HEK293 (cell line): ENCODE measurements around the gene PEX14.
A peak's percentile ranks its signal among the peaks of the same experiment; 100 is the strongest.

Experiments
- CTCF ChIA-PET: fragments of 350-600 bp; formaldehyde crosslinking; extraction: SDS; loops from one replicate; lab custom pipeline; 2021; ENCODE audit warnings: antibody characterized with exemption; lab: Yijun Ruan, JAX
- POLR2A ChIA-PET: fragments of 300-600 bp; formaldehyde crosslinking; extraction: SDS; loops from one replicate; lab custom pipeline; 2020; ENCODE audit warnings: antibody characterized with exemption, inconsistent platforms; lab: Yijun Ruan, JAX
- H3K27ac ChIP-seq: fragments of 200-500 bp; sonication (Bioruptor generic); 2 replicates; pipeline ENCODE4 v1.5.1; 2014; ENCODE audit warnings: low read depth, low read length, control low read depth, inconsistent platforms; ENCODE audit errors: extremely low read depth
- H3K36me3 ChIP-seq, 2 experiments: fragments of 200-500 bp in 1 of 2; sonication (Bioruptor generic) in 1 of 2; 1 replicate in 1 of 2; 2 replicates in 1 of 2; pipeline ENCODE4 v1.5.1; 2014 to 2017; ENCODE audit warnings: inconsistent platforms in 2 of 2, low read length in 2 of 2; ENCODE audit not compliant: control insufficient read depth in 2 of 2, insufficient read depth in 1 of 2
- H3K4me1 ChIP-seq: fragments of 200-500 bp; sonication (Bioruptor generic); 2 replicates; pipeline ENCODE4 v1.5.1; 2014; ENCODE audit warnings: mild to moderate bottlenecking, low read length, inconsistent platforms; ENCODE audit not compliant: control insufficient read depth, insufficient read depth
- H3K4me3 ChIP-seq: 2 replicates; pipeline ENCODE4 v1.5.1; 2011; ENCODE audit warnings: low read depth, mild to moderate bottlenecking, control low read depth, low read length, moderate library complexity
- H3K9me3 ChIP-seq: fragments of 200-500 bp; sonication (Bioruptor generic); 2 replicates; pipeline ENCODE4 v1.5.1; 2014; ENCODE audit warnings: low read depth, low read length, inconsistent platforms; ENCODE audit not compliant: control insufficient read depth, insufficient read depth
- EGR2 ChIP-seq: fragments of 450-650 bp; formaldehyde crosslinking; IDR thresholded peaks from 2 replicates; pipeline ENCODE4 v1.5.1; 2016; ENCODE audit warnings: low read depth, missing biosample characterization, missing genetic modification characterization
- GLIS1 ChIP-seq: fragments of 450-650 bp; formaldehyde crosslinking; IDR thresholded peaks from 2 replicates; pipeline ENCODE4 v1.5.1; 2016; ENCODE audit warnings: missing biosample characterization, missing genetic modification characterization
- ZBTB8A ChIP-seq: fragments of 450-650 bp; formaldehyde crosslinking; IDR thresholded peaks from 2 replicates; pipeline ENCODE4 v1.5.1; 2016; ENCODE audit warnings: missing biosample characterization, missing genetic modification characterization
- ZFP69B ChIP-seq: fragments of 450-650 bp; formaldehyde crosslinking; IDR thresholded peaks from 2 replicates; pipeline ENCODE4 v1.5.1; 2016; ENCODE audit warnings: missing biosample characterization, missing genetic modification characterization
- ZNF10 ChIP-seq: fragments of 450-650 bp; formaldehyde crosslinking; IDR thresholded peaks from 2 replicates; pipeline ENCODE4 v1.5.1; 2017; ENCODE audit warnings: missing biosample characterization, missing genetic modification characterization
- ZNF114 ChIP-seq: fragments of 450-650 bp; formaldehyde crosslinking; IDR thresholded peaks from 2 replicates; pipeline ENCODE4 v1.5.0; 2017; ENCODE audit warnings: missing biosample characterization, missing genetic modification characterization
- ZNF16 ChIP-seq: fragments of 450-650 bp; formaldehyde crosslinking; IDR thresholded peaks from 2 replicates; pipeline ENCODE4 v1.5.1; 2016; ENCODE audit warnings: low read depth, missing biosample characterization, missing genetic modification characterization
- ZNF239 ChIP-seq: fragments of 450-650 bp; formaldehyde crosslinking; IDR thresholded peaks from 2 replicates; pipeline ENCODE4 v1.5.1; 2016; ENCODE audit warnings: missing biosample characterization, missing genetic modification characterization
- ZNF341 ChIP-seq: fragments of 450-650 bp; formaldehyde crosslinking; IDR thresholded peaks from 2 replicates; pipeline ENCODE4; 2016; ENCODE audit warnings: low read depth, missing biosample characterization, missing genetic modification characterization
- ZNF423 ChIP-seq: fragments of 450-650 bp; formaldehyde crosslinking; IDR thresholded peaks from 2 replicates; pipeline ENCODE4 v1.5.1; 2016; ENCODE audit warnings: missing biosample characterization, missing genetic modification characterization
- ZNF600 ChIP-seq: fragments of 450-650 bp; formaldehyde crosslinking; IDR thresholded peaks from 2 replicates; pipeline ENCODE4 v1.5.1; 2016; ENCODE audit warnings: missing biosample characterization, missing genetic modification characterization
- ZNF677 ChIP-seq: fragments of 450-650 bp; IDR thresholded peaks from 2 replicates; pipeline ENCODE4 v1.5.0; 2018; ENCODE audit warnings: missing biosample characterization, mild to moderate bottlenecking, missing genetic modification characterization, moderate library complexity
- ZNF692 ChIP-seq: fragments of 450-650 bp; formaldehyde crosslinking; IDR thresholded peaks from 2 replicates; pipeline ENCODE4 v1.5.1; 2016; ENCODE audit warnings: missing biosample characterization, missing genetic modification characterization
- ZNF747 ChIP-seq: fragments of 450-650 bp; formaldehyde crosslinking; IDR thresholded peaks from 2 replicates; pipeline ENCODE4 v1.5.1; 2016; ENCODE audit warnings: missing biosample characterization, missing genetic modification characterization
- ZSCAN16 ChIP-seq: fragments of 450-650 bp; formaldehyde crosslinking; IDR thresholded peaks from 2 replicates; pipeline ENCODE4 v1.5.1; 2016; ENCODE audit warnings: missing biosample characterization, missing genetic modification characterization
- TF ChIP-seq, protein P1 (sequence below): fragments of 450-650 bp; formaldehyde crosslinking; IDR thresholded peaks from 2 replicates; pipeline ENCODE4 v1.5.1; 2016; ENCODE audit warnings: missing biosample characterization, missing genetic modification characterization
- TF ChIP-seq, protein P2 (sequence below): fragments of 450-650 bp; formaldehyde crosslinking; IDR thresholded peaks from 2 replicates; pipeline ENCODE4 v1.5.1; 2016; ENCODE audit warnings: missing biosample characterization, missing genetic modification characterization
- TF ChIP-seq, protein P3 (sequence below): fragments of 450-650 bp; formaldehyde crosslinking; IDR thresholded peaks from 2 replicates; pipeline ENCODE4 v1.5.1; 2016; ENCODE audit warnings: missing biosample characterization, missing genetic modification characterization
- TF ChIP-seq, protein P4 (sequence below): fragments of 450-650 bp; formaldehyde crosslinking; IDR thresholded peaks from 2 replicates; pipeline ENCODE4 v1.5.1; 2017; ENCODE audit warnings: missing biosample characterization, missing genetic modification characterization

PEX14 gene

DNA sequence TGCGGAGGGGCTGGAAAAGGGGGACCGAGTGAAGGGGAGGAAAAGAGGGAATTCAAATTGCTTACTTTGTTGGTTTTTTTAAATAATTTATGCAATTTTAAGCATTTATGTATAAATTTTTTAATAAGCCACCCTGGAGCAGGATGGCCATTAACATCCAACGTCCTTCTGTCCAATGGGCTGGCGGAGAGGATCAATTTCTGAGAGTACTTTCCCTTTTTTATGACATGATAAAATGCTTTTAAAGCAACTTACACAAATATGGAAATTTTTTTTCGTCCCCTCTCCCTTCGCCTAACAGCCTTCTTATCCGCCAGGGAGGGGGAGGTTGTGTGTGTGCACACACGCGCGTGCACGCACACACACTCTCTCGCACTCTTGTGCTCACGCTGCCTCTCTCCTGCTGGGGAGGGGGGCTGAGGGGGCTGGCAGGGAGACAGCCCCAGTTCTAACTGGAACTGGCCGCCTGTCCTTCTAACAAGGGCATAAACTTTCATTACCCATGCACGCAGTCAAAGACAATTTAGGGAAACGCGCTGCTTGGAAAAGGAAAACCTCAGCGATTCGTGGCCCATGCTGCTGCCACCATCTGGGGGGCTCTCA lies 198.5 kb downstream of the PEX14 start:
- Histone ChIP-seq H3K4me1 (peaks cover 14% of the 10 kb centered on the region), H3K4me3 (no peak overlapping the region), H3K9me3 (no peaks in the 10 kb centered on the region), H3K36me3 (no peaks in the 10 kb centered on the region), H3K27ac (no peak overlapping the region)
- TF ChIP-seq ZNF677 (tag by site-specific recombination) (no peak), ZSCAN16 (no peak)
- TF ChIP-seq, protein P1, sequence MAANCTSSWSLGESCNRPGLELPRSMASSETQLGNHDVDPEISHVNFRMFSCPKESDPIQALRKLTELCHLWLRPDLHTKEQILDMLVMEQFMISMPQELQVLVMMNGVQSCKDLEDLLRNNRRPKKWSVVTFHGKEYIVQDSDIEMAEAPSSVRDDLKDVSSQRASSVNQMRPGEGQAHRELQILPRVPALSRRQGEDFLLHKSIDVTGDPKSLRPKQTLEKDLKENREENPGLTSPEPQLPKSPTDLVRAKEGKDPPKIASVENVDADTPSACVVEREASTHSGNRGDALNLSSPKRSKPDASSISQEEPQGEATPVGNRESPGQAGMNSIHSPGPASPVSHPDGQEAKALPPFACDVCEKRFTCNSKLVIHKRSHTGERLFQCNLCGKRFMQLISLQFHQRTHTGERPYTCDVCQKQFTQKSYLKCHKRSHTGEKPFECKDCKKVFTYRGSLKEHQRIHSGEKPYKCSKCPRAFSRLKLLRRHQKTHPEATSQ (tag by site-specific recombination): no peak
- TF ChIP-seq, protein P2, sequence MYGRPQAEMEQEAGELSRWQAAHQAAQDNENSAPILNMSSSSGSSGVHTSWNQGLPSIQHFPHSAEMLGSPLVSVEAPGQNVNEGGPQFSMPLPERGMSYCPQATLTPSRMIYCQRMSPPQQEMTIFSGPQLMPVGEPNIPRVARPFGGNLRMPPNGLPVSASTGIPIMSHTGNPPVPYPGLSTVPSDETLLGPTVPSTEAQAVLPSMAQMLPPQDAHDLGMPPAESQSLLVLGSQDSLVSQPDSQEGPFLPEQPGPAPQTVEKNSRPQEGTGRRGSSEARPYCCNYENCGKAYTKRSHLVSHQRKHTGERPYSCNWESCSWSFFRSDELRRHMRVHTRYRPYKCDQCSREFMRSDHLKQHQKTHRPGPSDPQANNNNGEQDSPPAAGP (tag by site-specific recombination): 0 out of 2 replicates have a peak, but pooled peaks have one; percentile 9
- POLR2A ChIA-PET: no interaction called here
- CTCF ChIA-PET: no interaction called here

DNA sequence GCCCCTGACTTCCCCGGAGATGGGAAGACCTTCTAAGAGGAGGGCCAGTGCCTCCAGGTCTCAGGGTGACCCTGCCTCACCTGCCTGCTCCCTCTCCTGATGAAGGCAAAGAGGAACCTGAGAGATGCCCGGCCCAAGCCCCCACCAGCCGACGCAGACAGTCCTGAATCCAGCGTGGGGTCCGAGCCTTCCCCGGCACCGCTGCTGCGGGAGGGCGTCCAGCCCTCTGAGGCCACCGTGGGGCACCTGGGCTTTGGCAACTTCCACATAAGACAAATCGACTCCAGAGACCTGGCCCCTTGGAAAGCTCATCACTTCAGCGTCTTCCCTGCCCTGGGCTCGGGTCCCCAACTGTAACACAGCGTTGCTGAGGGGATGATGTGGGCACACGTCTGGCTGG lies 199.5 kb downstream of the PEX14 start:
- Histone ChIP-seq H3K4me1 (peaks cover 14% of the 10 kb centered on the region), H3K27ac (peak overlapping the region; percentile 20; the same call in 1 of the 2 replicates)
- CTCF ChIA-PET: no interaction called here

More for the DNA sequence above, 199.5 kb downstream of the PEX14 start:
- H3K36me3 ChIP-seq: no peaks in the 10 kb centered on the region
- no peak overlapping the region for H3K4me3 ChIP-seq
- H3K9me3 ChIP-seq: no peaks in the 10 kb centered on the region
- TF ChIP-seq, protein P3, sequence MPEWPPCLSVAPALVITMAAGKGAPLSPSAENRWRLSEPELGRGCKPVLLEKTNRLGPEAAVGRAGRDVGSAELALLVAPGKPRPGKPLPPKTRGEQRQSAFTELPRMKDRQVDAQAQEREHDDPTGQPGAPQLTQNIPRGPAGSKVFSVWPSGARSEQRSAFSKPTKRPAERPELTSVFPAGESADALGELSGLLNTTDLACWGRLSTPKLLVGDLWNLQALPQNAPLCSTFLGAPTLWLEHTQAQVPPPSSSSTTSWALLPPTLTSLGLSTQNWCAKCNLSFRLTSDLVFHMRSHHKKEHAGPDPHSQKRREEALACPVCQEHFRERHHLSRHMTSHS: no peak
- TF ChIP-seq ZNF114 (tag by site-specific recombination): no peak
- no peak for TF ChIP-seq ZNF10 (tag by site-specific recombination)
- TF ChIP-seq ZNF600: no peak
- TF ChIP-seq ZNF692 (tag by site-specific recombination): no peak
- TF ChIP-seq ZFP69B (tag by site-specific recombination): no peak
- no peak for TF ChIP-seq ZBTB8A (tag by site-specific recombination)
- TF ChIP-seq EGR2 (tag by site-specific recombination): no peak
- TF ChIP-seq ZNF341 (tag by site-specific recombination): no peak
- no peak for TF ChIP-seq ZNF239 (tag by site-specific recombination)
- TF ChIP-seq, protein P4, sequence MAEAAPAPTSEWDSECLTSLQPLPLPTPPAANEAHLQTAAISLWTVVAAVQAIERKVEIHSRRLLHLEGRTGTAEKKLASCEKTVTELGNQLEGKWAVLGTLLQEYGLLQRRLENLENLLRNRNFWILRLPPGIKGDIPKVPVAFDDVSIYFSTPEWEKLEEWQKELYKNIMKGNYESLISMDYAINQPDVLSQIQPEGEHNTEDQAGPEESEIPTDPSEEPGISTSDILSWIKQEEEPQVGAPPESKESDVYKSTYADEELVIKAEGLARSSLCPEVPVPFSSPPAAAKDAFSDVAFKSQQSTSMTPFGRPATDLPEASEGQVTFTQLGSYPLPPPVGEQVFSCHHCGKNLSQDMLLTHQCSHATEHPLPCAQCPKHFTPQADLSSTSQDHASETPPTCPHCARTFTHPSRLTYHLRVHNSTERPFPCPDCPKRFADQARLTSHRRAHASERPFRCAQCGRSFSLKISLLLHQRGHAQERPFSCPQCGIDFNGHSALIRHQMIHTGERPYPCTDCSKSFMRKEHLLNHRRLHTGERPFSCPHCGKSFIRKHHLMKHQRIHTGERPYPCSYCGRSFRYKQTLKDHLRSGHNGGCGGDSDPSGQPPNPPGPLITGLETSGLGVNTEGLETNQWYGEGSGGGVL (tag by site-specific recombination): no peak
- TF ChIP-seq GLIS1: no peak
- no peak for TF ChIP-seq ZNF747
- no peak for TF ChIP-seq ZNF16 (tag by site-specific recombination)
- no peak for TF ChIP-seq ZNF423
- POLR2A ChIA-PET: no interaction called here
